Left forelimb (tissue), 1 donor: Measurements from ENCODE around the gene RYR3.

Experiments used
- DNase-seq: peaks from one replicate; pipeline ENCODE4 v3.0.0-alpha.2; 2018; ENCODE audit warnings: low spot score

The RYR3 gene

GRCh38 chr15:33320017-33320416 lies 9.2 kb downstream of the RYR3 start:
- no peak for DNase-seq

GRCh38 chr15:33322091-33322490 lies 11.3 kb downstream of the RYR3 start:
- no peak for DNase-seq

- DNase-seq: no peak
These were observed 13.8 kb downstream of the RYR3 start for GRCh38 chr15:33324609-33325008.

GRCh38 chr15:33326908-33327307 lies 16.1 kb downstream of the RYR3 start:
- no peak for DNase-seq

- no peak for DNase-seq
These were observed 17.3 kb downstream of the RYR3 start for GRCh38 chr15:33328106-33328505.

GRCh38 chr15:33329457-33329856 lies 18.7 kb downstream of the RYR3 start:
- DNase-seq: no peak

GRCh38 chr15:33330931-33331330 lies 20.2 kb downstream of the RYR3 start:
- DNase-seq: no peak

GRCh38 chr15:33341953-33342352 lies 31.2 kb downstream of the RYR3 start:
- no peak for DNase-seq

GRCh38 chr15:33343275-33343674 lies 32.5 kb downstream of the RYR3 start:
- no peak for DNase-seq

GRCh38 chr15:33344111-33344510 lies 33.3 kb downstream of the RYR3 start:
- DNase-seq: no peak

- no peak for DNase-seq
These were observed 33.8 kb downstream of the RYR3 start for GRCh38 chr15:33344530-33344929.

GRCh38 chr15:33354411-33354810 lies 43.6 kb downstream of the RYR3 start:
- DNase-seq: no peak

- DNase-seq: no peak
These were observed 47.1 kb downstream of the RYR3 start for GRCh38 chr15:33357845-33358244.

GRCh38 chr15:33358306-33358705 lies 47.5 kb downstream of the RYR3 start:
- DNase-seq: no peak

- peak; percentile 74 for DNase-seq
These were observed 50.1 kb downstream of the RYR3 start for GRCh38 chr15:33360886-33361285.

- DNase-seq: no peak
These were observed 59.3 kb downstream of the RYR3 start for GRCh38 chr15:33369941-33370622.

- DNase-seq: no peak
These were observed 59.9 kb downstream of the RYR3 start for GRCh38 chr15:33370623-33371020.

- no peak for DNase-seq
These were observed 60.4 kb downstream of the RYR3 start for GRCh38 chr15:33371159-33371558.

GRCh38 chr15:33374226-33374914 lies 63.6 kb downstream of the RYR3 start:
- DNase-seq: no peak

- DNase-seq: no peak
These were observed 64.5 kb downstream of the RYR3 start for GRCh38 chr15:33375236-33375635.

GRCh38 chr15:33377204-33377603 lies 66.4 kb downstream of the RYR3 start:
- no peak for DNase-seq

GRCh38 chr15:33378866-33379480 lies 68.2 kb downstream of the RYR3 start:
- DNase-seq: no peak

GRCh38 chr15:33380406-33380805 lies 69.6 kb downstream of the RYR3 start:
- no peak for DNase-seq
